ENCODE measurements around the gene ADCY1.

The ADCY1 gene

GRCh38 chr7:45695249-45695995 lies 121.3 kb downstream of the ADCY1 start:
- DNase-seq (ENCODE audit: low spot score), result no peak

GRCh38 chr7:45696476-45696875 lies 122.3 kb downstream of the ADCY1 start:
- DNase-seq (ENCODE audit: low spot score), result no peak

DNA sequence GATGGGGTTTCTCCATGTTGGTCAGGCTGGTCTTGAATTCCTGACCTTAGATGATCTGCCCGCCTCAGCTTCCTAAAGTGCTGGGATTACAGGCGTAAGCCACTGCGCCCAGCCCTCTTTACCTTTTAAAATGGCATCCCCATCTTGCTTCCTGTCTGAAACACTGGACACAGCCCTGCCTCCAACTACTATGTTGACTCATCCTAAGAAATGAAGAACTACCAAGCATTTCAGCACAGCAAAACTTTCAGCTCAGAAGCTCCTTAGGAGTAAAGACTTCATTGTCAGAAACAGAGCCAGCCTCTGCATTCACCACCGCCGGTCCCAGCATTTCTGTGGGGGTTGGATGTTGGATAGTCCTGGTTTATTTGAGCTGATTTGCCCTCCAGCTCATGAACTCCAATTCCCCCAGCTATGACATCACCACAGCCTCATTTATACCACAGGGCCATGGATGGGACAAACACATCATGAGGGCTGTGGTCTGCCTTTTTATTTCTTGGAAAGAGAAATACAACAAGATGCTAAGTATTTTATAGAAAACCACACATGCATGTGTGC lies 123.5 kb downstream of the ADCY1 start:
- no peak for DNase-seq (ENCODE audit: low spot score)

GRCh38 chr7:45698303-45699014 lies 124.3 kb downstream of the ADCY1 start:
- no peak for DNase-seq (ENCODE audit: low spot score)

DNA sequence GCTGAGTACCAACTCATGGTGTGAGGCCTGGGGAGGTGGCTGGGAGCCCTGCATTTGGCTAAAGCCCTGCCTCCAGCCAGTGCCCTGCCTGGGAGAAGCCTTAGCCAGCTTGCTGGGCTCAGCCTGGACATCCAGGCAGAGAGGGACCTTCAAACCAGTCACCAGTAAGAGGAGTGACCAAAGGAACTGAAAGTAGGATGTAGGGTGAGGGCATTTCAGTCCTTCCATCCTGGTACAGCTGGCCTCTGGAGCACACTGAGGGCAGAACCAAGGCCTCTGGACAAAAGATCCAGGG lies 124.8 kb downstream of the ADCY1 start:
- no peak for DNase-seq (ENCODE audit: low spot score)

DNA sequence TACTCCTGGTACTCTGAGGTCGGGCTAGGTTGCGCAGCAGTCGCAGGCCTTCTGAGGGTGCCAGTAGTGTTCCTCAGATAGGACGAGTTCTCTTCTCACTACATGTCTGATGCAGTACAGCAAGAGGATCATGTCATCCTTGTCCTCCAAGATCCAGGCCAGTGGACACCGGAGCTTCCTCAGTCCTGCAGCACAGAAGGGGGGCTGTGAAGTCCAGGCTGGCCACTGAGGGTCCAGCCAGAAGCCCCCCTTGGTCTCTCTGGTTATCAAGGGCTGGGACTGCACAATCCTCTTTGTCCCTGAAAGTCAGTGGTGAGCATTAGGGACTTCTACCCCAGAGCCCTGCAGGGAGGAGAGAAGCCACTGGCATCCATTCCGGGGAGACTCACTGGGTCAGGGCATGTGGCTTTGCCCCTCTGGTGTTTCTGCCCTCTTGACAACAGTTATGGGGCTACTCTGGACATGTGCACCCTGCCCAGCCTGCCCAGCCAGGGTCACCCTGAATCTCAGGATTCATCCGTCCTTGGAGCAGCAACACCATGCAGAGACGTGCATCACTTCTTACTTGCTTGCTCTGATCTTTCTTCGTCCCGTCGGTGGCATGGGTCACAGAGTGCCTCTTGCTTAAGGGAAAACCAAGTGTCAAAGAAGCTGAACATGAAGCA lies 125.7 kb downstream of the ADCY1 start:
- no peak for DNase-seq (ENCODE audit: low spot score)

DNA sequence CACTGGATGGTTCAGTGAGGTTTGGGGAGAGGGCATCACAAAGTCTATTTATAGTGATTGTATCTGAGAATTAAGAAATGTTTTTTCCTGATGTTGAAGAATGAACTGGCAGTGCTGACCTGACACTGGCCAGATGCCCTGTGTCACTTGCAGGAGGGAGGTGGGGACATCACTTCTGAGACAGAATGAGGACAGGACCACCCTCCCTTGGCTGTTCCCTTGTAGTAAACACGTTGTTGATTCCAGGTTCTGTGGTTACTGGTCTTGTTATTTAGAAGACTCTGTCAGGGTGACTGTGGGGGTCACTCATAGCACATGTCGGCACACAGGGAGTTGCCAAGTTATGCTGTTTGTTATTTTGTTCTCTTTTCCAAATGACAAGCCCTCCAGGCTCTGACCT lies 126.4 kb downstream of the ADCY1 start:
- no peak for DNase-seq (ENCODE audit: low spot score)

DNA sequence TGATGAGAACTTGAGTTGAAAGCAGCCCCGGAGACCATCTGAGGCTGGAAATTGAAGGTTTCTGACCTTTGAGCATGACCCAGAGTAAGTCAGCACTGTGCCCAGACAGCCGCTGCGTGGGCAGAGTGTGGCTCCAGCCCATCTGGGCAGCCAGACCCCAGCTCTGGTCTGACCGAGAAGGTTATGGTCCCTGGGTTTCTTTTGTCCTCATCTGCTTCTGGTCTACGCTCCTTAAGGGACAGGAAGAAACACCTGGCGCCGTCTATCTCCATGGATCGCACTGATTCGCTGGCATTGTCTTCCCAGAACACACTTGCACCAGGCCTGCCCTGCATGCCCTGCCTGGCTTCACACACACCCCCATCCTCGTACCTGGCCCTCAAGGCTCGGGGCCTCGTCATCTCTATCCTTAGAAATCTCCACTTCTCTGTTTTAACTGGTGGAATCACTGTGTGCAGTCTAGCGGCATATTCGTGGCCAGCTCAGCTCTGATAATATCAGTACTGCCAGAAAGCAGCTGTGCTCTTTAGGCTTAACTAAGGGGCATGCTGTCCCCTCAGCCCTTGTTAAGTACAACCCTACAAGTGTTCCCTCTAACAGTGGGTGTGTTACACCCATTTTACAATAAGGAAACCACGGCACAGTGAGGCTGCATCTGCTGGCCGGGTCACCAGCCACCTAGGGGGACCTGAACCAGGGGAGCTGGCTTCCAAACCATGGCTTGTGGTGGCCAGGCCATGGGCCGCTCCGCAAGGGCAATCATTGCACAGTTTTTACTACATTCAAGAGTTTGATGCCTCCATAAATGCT lies 127.7 kb downstream of the ADCY1 start:
- DNase-seq (ENCODE audit: low spot score), result no peak

DNA sequence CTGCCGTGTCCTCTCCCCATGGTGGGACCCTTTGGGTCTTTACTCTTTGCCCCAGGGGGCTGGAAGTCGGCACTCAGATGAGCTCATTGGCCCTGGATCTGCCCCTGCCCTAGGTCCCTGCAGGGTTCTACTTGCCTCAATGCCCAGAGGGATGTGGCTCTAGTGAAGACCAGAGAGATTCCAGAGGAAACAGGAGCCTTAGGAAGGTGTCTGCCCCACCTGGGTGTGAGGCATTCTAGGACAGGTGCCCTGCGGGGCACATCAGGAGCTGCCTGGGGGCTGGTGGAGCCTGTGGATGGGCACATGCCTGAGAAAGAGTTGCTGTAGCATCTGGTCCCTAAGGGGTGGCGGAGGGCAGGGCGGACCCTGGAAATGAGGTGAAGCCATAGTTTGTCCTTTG lies 128.6 kb downstream of the ADCY1 start:
- no peak for DNase-seq (ENCODE audit: low spot score)

DNA sequence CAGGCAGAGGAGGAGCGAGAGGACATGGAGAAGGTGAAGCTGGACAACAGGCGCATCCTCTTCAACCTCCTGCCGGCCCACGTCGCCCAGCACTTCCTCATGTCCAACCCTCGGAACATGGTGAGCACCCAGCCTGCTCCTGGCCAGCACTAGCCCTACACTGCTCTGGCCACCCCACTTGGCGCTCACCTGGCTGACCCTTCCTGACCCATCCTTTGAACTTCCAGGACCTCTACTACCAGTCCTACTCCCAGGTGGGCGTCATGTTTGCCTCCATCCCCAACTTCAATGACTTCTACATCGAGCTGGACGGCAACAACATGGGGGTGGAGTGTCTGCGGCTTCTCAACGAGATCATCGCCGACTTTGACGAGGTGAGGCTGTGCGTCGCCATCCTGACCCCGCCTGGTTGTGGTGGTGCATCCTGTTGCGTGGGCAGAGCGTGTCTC lies 129.2 kb downstream of the ADCY1 start:
- no peak for DNase-seq (ENCODE audit: low spot score)

DNA sequence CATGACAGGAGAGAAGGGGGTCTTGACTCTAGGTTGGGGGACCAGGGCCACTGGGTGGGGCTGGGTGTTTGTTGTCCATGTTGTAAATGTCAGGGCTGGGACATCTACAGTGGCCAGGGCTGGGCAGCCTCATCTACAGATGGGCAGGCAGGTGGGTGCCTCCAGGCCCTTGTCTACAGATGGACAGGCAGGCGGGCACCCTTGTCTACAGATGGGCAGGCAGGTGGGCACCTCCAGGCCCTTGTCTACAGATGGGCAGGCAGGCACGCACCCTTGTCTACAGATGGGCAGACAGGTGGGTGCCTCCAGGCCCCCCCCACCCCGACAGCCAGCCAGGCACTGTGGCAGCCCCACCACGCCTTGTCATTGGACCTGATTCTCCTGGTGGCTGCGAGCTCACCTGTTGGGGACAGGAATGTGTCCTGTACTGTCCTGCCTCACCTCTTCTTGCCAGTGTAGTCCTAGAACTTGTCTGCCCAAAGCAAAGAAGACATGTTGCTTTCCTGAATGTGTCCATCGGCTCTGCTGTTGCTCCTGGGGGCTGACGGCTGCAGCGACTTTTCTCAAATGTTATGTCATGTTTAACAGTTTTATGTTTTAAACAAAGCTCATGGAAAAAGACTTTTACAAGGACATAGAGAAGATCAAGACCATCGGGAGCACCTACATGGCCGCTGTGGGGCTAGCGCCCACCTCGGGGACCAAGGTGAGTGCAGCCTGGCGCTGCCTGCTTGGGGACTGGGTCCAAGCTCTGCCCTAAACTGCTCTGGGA lies 129.9 kb downstream of the ADCY1 start:
- no peak for DNase-seq (ENCODE audit: low spot score)

GRCh38 chr7:45704683-45705016 lies 130.5 kb downstream of the ADCY1 start:
- DNase-seq (ENCODE audit: low spot score), result no peak

DNA sequence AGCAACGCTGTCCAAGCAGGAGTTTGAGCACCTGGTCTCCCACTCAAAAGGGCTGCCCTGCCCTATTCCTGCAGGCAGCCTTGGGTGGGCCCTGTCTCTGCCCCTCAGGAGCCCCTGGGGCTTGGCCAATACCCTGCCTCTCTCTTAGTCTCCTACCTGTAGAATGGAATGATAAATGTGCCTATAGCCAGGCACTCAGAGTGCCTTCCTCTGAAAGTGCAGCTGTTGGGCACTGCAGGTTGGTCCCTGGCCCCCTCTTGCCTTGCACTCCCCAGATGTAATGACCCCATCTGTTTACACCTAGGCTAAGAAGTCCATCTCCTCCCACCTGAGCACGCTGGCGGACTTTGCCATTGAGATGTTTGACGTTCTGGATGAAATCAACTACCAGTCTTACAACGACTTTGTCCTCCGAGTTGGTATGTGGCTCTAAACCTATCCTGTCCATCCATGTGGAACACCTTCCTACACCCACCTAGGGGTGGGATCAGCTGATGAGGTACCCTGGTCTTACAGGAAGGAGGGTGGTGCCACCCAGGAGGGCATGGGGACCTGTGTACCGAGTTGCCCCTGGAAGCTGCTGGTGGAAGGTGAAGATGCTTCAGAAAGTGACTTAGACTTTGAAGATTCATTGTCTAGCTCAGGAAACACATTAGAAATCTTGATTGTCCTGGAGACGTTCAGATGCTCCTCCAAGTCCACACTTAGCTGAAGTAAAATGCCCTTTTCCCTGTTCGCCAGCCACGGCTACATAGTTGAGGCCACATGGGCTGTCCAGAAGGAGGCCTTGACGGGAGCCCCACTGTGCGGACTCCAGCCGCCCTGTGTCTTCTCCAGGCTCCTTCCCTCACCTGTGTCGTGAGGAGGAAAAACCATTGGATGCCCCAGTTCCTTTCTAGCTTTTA lies 134.1 kb downstream of the ADCY1 start:
- no peak for DNase-seq (ENCODE audit: low spot score)

- no peak for DNase-seq (ENCODE audit: low spot score)
Measured at GRCh38 chr7:45709168-45710042, 135.2 kb downstream of the ADCY1 start.

- DNase-seq (ENCODE audit: low spot score), result no peak
Measured at GRCh38 chr7:45710271-45711160, 136.3 kb downstream of the ADCY1 start.

GRCh38 chr7:45711161-45711490 lies 137.0 kb downstream of the ADCY1 start:
- no peak for DNase-seq (ENCODE audit: low spot score)

GRCh38 chr7:45712057-45712689 lies 138.0 kb downstream of the ADCY1 start:
- no peak for DNase-seq (ENCODE audit: low spot score)
